Glomerular endothelial cell (primary cell): Measurements from ENCODE around the gene SETD6. TPM values are rescaled to one million over a fixed set of nuclear protein-coding genes. Genes with fewer than 3 reads are reported as not detected.

Experiments used
- DNase-seq: peaks from one replicate; pipeline ENCODE4 v3.0.0-alpha.2; 2011; ENCODE audit warnings: low read depth, low spot score; ENCODE audit errors: extremely low read depth
- total RNA-seq: library from RNA; depleted of rRNA; stranded (reverse); fragments of >200 nt; gene quantifications from 2 replicates; pipeline ENCODE4 v1.2.3, GENCODE V29; 2015

Gene SETD6
- total RNA-seq, 1 donor from 2014 or later = 16.2 TPM

GRCh38 chr16:58493756-58494431, 21.4 kb upstream of the SETD6 start:
- no peak for DNase-seq

GRCh38 chr16:58494981-58495520, 20.3 kb upstream of the SETD6 start:
- peak; percentile 90 for DNase-seq

- no peak for DNase-seq
Observed at GRCh38 chr16:58495521-58496331, 19.6 kb upstream of the SETD6 start.

GRCh38 chr16:58497468-58497867, 17.8 kb upstream of the SETD6 start:
- DNase-seq = no peak

- DNase-seq = no peak
Observed at GRCh38 chr16:58497935-58498334, 17.4 kb upstream of the SETD6 start.

DNA sequence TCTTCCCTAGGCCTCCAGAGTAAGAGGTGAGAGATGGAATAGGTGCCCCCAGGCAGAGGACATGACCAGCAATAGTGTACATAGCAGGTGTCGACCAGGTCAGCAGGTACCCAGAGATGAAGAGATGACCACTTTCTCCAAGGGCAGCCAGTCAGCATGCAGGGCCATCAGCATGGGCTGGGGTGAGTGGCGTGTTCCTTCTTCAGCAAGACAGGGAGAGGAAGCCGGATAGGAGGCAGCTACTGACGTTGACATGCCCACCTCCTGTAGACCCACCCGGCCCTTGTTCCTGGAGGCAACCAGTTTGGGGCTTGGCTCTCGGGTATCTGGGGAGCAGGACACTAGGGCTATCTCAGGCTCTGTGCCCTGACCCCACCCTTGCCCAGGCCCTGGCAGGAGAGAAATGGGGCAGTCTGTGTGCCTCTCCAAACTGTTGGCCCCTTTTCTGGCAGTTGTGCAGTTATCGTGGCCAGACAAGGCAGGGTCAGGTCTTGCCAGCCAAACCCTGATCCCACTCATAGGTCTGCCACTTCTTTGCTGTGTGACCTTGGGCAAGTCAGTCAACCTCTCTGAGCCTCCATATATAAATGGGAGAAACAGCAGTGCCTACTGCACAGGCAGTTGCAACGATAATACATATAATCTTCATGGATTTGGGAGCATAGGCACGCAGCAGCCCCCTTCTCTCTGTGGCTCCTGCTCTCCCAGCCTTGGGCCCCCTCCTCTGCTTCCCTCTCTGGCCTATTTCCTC, 16.8 kb upstream of the SETD6 start:
- DNase-seq = no peak

DNA sequence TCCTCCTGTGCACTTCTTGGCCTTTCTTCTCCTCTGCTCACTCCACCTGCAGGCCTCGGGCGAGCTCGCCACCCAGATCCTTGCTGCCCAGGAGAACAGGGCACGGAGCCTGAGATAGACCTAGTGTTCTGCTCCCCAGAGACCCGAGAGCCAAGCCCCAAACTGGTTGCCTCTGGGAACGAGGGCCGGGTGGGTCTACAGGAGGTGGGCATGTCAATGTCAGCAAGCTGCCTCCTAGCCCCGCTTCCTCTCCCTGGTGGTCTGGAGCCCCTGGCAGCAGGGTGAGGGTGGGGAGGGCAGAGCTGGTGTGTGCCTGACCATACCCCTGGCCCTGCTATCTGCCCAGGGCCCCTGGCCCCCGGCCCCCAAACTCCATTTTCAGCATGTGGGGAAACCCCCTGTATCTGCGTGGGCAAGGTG, 16.2 kb upstream of the SETD6 start:
- DNase-seq = no peak

- no peak for DNase-seq
Observed at GRCh38 chr16:58499615-58500351, 15.5 kb upstream of the SETD6 start, which contains the start of gene NDRG4. Gene NDRG4, plus strand, starts transcription at chr16:58500143. Its CDS starts 106 bp downstream, at chr16:58500249.

DNA sequence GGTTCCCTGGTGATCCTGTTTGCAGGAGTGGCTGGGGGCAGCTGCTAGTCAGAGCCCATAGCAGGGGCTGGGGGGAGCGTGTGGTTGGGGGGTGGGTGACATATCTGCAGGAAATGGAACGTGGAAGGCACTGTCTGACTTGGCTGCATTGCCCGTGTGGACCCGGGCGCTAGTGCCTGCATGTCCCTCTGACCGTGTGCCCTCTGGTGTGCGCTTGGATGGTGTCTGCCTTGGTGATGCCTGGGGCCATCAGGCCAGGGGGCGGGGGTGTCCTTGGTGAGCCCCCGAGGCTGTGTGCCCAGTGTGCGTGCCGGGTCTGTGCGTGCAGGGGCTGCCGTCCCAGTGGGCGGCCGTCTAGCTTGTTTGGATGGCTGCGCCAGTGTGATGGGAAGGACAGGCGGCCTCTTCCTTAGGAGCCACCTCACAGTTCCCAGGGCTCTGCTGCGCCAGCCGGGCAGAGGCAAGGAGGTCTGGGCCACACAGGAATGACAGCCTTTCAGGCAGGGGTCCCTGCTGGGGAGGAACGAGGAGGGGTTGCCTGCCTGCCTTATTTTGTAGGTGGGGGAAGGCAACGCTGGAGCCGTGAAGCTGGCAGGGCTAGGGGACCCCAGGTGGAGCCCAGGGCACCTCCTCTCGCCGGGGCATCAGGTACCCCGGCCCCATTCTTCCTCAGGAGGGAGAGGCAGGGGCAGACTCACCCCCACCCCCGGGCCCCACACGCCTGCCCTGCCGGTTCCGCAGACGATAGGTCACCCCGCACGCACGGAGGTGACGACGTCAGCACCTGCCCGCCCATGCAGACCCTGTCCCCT, 14.7 kb upstream of the SETD6 start:
- DNase-seq = no peak

GRCh38 chr16:58501242-58502131, 13.8 kb upstream of the SETD6 start:
- no peak for DNase-seq

- DNase-seq = no peak
Observed at GRCh38 chr16:58502217-58502921, 12.9 kb upstream of the SETD6 start.

DNA sequence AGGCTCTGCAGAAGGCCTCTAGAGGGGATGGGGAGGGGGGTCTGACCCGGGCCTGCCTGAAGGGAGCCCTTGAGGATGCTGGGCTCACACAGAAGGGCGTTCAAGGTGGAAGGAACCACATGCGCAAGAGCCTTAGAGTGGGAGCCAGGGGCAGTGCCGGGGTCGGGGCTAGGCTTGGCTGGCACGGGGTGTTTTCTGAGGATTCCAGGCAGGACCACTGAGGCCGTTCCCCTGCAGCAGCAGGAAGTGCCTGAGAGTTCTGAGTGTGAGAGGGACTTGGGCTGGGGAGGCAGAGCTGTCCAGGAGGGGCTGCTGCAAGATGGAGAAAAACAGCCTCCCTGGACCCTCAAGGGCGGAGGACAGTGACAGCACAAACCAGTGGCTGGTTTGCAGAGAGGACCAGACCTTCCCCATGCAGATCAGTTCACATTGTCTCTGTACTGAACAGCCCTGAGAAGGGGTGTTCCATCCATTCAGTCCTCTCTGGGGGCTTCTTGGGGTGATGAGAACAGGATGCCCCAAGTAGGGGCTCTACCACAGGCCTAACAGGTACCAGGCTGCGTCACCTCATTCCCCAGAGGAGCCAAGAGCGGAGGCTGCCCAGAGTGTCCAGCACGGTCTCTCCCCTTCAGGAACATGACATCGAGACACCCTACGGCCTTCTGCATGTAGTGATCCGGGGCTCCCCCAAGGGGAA, 12.0 kb upstream of the SETD6 start:
- DNase-seq = no peak

GRCh38 chr16:58503863-58504688, 11.2 kb upstream of the SETD6 start:
- DNase-seq = no peak

DNA sequence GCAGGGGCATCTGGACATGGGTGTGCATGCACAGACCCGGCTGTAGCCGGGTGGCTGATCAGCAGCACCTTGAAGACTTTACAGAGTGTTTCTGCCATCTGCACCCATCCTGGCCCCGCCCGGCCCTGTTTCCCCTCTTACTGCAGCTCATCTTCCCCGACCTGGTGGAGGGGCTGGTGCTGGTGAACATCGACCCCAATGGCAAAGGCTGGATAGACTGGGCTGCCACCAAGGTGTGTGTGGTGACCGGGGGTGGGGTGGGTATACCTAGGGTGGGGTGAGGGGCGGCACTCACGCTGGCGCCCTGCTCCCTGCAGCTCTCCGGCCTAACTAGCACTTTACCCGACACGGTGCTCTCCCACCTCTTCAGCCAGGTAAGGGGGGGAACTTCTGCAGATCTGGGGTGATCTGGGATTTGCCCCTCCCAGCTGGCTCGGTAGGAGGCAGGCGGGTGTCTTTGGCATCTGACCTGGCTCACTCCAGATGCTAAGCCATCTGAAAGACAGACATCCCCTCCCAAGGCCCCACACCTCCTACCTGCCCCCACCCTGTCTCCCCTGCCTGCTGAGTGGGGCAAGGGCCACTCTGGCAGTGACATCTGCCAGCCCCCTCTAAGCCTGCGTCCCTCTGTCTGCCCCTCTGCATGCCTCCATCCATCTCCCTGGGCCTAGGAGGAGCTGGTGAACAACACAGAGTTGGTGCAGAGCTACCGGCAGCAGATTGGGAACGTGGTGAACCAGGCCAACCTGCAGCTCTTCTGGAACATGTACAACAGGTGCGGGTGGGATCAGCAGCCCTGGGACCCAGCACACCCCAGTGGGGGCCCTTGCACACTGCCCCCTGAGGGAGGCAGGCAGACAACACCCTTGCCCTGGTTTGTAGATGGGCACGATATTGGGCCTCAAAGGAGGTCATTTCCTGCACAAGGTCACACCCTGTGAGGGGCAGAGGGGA, 8.8 kb upstream of the SETD6 start:
- DNase-seq = no peak

GRCh38 chr16:58507195-58507962, 7.9 kb upstream of the SETD6 start:
- no peak for DNase-seq
